ENCODE measurements around the gene KLF4.
"Not testable (repeated sequence)": the region's sequence is repeated elsewhere in the genome, so short reads cannot be mapped to it uniquely, and the experiment has no call there.

GRCh38 chr9:107490606-107490970 is 1.0 kb upstream of the KLF4 start:
- TF ChIP-seq CTCF, POLR2A, POLR2AphosphoS5 (IDR thresholded peaks at IDR 0.05): not testable (repeated sequence)
